ENCODE results near the gene MMP12. TPM values are rescaled to one million over a fixed set of nuclear protein-coding genes. Genes with fewer than 3 reads are reported as not detected.

The MMP12 gene
- total RNA-seq, 4 donors from 2014 or later, result not detected

DNA sequence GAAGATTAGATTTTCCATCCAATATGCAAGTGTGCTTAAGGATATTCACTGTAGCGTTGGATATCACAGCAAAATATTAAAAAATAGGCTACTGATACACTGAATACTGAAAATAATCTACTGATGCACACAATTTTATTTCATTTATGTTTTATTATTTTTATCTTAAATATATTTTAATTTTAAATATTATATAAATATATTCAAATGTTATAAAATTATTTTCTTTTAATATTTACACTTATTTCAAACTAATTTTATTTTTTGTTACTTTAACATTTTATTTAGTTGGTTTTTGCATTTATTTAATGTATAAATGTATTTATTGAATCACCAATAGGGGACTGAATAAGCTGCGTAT is 43.7 kb downstream of the MMP12 start:
- 63% methylated on average over 2 of the region's 2 CpGs for WGBS
- peaks cover 9% of the 10 kb centered on the region for H3K27me3 ChIP-seq
- no peaks in the 10 kb centered on the region for H3K9me3 ChIP-seq
- H3K36me3 ChIP-seq, result no peaks in the 10 kb centered on the region
- DNase-seq (ENCODE audit: low spot score in 2 of 2), result no peak
- H3K4me1 ChIP-seq, result no peaks in the 10 kb centered on the region
- no peak overlapping the region for H3K27ac ChIP-seq
- H3K4me3 ChIP-seq, result peak overlapping the region; percentile 29
- no peak for TF ChIP-seq POLR2A (IDR thresholded peaks at IDR 0.05)
- no peak for TF ChIP-seq POLR2AphosphoS5 (IDR thresholded peaks at IDR 0.05)
- TF ChIP-seq EP300 (IDR thresholded peaks at IDR 0.05), result no peak
- TF ChIP-seq, protein P1, sequence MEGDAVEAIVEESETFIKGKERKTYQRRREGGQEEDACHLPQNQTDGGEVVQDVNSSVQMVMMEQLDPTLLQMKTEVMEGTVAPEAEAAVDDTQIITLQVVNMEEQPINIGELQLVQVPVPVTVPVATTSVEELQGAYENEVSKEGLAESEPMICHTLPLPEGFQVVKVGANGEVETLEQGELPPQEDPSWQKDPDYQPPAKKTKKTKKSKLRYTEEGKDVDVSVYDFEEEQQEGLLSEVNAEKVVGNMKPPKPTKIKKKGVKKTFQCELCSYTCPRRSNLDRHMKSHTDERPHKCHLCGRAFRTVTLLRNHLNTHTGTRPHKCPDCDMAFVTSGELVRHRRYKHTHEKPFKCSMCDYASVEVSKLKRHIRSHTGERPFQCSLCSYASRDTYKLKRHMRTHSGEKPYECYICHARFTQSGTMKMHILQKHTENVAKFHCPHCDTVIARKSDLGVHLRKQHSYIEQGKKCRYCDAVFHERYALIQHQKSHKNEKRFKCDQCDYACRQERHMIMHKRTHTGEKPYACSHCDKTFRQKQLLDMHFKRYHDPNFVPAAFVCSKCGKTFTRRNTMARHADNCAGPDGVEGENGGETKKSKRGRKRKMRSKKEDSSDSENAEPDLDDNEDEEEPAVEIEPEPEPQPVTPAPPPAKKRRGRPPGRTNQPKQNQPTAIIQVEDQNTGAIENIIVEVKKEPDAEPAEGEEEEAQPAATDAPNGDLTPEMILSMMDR (IDR thresholded peaks at IDR 0.05), result no peak

DNA sequence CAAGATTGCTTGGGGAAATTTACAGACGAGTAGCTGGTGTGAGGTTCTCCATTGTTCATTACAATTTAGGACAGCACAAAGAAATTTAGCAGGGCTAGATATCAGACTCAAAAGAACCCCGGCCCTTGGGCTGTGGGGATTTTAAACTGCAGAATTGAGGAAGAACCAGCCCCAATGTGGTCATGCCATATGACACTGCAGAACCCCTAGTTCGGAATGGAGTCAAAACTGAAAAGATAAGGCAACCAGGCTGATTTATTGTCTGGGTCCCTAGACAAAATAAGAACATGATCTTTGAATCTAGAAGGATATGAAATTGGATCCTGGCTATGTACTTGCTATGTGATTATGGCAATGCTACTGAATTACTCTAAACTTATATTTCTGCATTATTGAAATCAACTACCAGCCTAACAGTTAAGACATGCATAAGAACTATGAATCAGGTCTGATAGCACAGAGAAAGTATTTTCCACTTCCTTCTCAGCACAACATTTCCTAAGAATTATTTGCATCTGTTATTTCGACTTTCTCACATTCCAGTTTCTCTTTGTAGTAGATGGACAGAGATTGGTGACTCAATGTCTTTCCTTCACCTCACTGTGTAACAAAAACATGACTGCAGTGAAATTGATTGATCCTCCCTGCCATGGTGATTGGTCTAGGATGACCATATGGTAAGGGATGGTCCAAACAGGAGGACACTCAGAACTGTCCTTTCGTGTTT is 44.6 kb downstream of the MMP12 start:
- no peaks in the 10 kb centered on the region for H3K4me1 ChIP-seq
- no peaks in the 10 kb centered on the region for H3K36me3 ChIP-seq
- no peak for DNase-seq (ENCODE audit: low spot score in 2 of 2)
- no peak overlapping the region for H3K27ac ChIP-seq
- WGBS, result 49% methylated on average over 5 of the region's 5 CpGs
- no peaks in the 10 kb centered on the region for H3K9me3 ChIP-seq
- H3K4me3 ChIP-seq, result no peak overlapping the region
- TF ChIP-seq, protein P1 (IDR thresholded peaks at IDR 0.05), result no peak
- TF ChIP-seq POLR2AphosphoS5 (IDR thresholded peaks at IDR 0.05), result no peak
- TF ChIP-seq EP300 (IDR thresholded peaks at IDR 0.05), result no peak
- TF ChIP-seq POLR2A (IDR thresholded peaks at IDR 0.05), result no peak
- peaks cover 9% of the 10 kb centered on the region for H3K27me3 ChIP-seq

DNA sequence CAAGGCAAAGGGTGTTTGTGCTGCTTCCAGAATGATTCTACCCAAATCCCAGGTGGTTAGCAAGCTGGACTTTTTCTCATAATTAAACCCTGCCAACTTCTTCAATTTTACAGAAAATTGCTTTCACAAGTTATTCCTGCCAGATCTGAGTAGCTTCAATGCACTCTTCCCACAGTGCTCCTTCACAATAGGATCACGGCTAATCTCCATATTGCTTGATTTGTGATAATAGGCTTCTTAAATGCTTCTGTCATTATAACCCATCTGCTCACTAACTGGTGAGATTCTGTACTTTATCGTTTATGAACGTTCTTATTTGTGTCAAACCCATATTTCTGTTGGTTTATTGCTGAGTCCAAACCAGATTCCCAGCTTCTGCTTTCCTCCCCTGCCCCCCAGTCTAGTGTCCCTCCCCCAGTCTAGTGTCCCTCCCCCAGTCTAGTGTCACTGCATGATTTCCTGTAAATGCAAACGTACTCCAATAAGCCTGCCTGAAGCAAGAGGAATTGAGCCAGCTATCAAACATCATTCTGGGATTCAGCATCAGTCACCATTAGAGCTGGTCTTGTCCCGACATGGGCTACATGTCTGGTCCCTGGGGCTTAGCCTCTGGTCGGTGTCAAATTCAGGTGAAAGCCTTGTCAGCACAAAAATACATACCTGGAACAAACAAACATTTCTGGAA is 45.3 kb downstream of the MMP12 start:
- H3K9me3 ChIP-seq, result no peaks in the 10 kb centered on the region
- DNase-seq (ENCODE audit: low spot score in 2 of 2), result no peak
- no peaks in the 10 kb centered on the region for H3K36me3 ChIP-seq
- TF ChIP-seq EP300 (IDR thresholded peaks at IDR 0.05) (no peak), POLR2A (IDR thresholded peaks at IDR 0.05) (no peak), POLR2AphosphoS5 (IDR thresholded peaks at IDR 0.05) (no peak)
- TF ChIP-seq, protein P1 (IDR thresholded peaks at IDR 0.05), result no peak
- H3K4me1 ChIP-seq, result no peaks in the 10 kb centered on the region
- 41% methylated on average over 6 of the region's 6 CpGs for WGBS
- peaks cover 9% of the 10 kb centered on the region for H3K27me3 ChIP-seq
- no peak overlapping the region for H3K27ac ChIP-seq
- no peak overlapping the region for H3K4me3 ChIP-seq

DNA sequence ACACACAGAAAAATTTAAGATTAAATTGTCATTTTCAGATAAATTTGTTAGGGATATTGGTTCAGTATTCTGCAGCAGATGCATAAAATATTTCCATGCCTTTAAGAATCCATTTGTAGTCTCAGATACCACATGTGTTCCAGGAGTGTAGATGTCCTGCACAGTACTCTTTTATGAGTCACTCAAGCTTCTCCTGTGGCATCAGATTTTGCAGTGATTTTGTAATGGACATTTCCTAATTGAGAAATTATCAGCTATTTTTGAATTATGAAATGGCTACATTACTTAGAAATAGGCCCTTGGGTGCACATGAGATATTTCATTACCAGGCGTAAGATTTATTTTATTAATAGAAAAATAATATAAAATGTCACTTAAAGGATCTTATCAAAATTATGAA is 50.2 kb downstream of the MMP12 start:
- Histone ChIP-seq H3K9me3 (no peaks in the 10 kb centered on the region), H3K4me3 (no peak overlapping the region), H3K36me3 (no peaks in the 10 kb centered on the region), H3K27ac (no peak overlapping the region), H3K27me3 (no peaks in the 10 kb centered on the region), H3K4me1 (no peaks in the 10 kb centered on the region)
- WGBS, result 94% methylated on average over 1 of the region's 1 CpG
- TF ChIP-seq POLR2A (IDR thresholded peaks at IDR 0.05), result no peak
- no peak for DNase-seq (ENCODE audit: low spot score in 2 of 2)

DNA sequence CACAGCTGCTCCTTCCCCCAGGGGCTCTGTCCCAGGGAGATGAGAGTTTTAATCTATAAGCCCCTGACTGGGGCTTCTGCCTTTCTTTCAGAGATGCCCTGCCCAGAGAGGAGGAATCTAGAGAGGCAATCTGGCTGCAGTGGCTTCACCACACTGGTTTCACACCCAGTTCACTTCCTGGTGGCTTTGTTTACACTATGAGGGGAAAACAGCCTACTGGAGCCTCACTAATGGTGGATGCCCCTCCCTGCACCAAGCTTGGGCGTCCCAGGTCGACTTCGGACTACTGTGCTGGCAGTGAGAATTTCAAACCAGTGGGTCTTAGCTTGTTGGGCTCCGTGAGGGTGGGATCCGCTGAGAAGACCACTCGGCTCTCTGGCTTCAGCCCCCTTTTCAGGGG is 55.3 kb downstream of the MMP12 start:
- H3K4me3 ChIP-seq, result no peak overlapping the region
- no peaks in the 10 kb centered on the region for H3K4me1 ChIP-seq
- H3K27me3 ChIP-seq, result no peaks in the 10 kb centered on the region
- H3K36me3 ChIP-seq, result no peaks in the 10 kb centered on the region
- DNase-seq (ENCODE audit: low spot score in 2 of 2), result no peak
- no peak overlapping the region for H3K27ac ChIP-seq
- 83% methylated on average over 6 of the region's 6 CpGs for WGBS
- TF ChIP-seq EP300 (IDR thresholded peaks at IDR 0.05), result no peak
- TF ChIP-seq, protein P1 (IDR thresholded peaks at IDR 0.05), result no peak
- no peak for TF ChIP-seq POLR2A (IDR thresholded peaks at IDR 0.05)
- TF ChIP-seq POLR2AphosphoS5 (IDR thresholded peaks at IDR 0.05), result no peak
- no peaks in the 10 kb centered on the region for H3K9me3 ChIP-seq

All from suprapubic skin (tissue), 4 donors.